Activated T-helper 2 cell treated with anti-CD3 and anti-CD28 coated beads, Interferon-gamma antibody, Interleukin-2, Interleukin-4, amounts not matched to agents 10 μg/mL and 5 μg/mL and 100 μg/mL, durations not matched to agents 14 hours and 24 hours and 36 hours (primary cell): ENCODE data around the gene MAGEB5. TPM values are rescaled to one million over a fixed set of nuclear protein-coding genes. Genes with fewer than 3 reads are reported as not detected.
"Not testable (repeated sequence)": the region's sequence is repeated elsewhere in the genome, so short reads cannot be mapped to it uniquely, and the experiment has no call there.

Source experiments
- DNase-seq: peaks from one replicate; pipeline ENCODE4 v3.0.0; 2021; ENCODE audit warnings: low spot score
- H3K27ac Mint-ChIP-seq: one replicate; pipeline ENCODE4 v1.8.0; 2021; ENCODE audit warnings: mixed read lengths
- H3K27me3 Mint-ChIP-seq: one replicate; pipeline ENCODE4 v1.8.0; 2021; ENCODE audit warnings: low read depth, mixed read lengths
- H3K36me3 Mint-ChIP-seq: one replicate; pipeline ENCODE4 v1.8.0; 2021; ENCODE audit warnings: low read depth, mixed read lengths
- H3K4me1 Mint-ChIP-seq: one replicate; pipeline ENCODE4 v1.8.0; 2021; ENCODE audit warnings: low read depth, mixed read lengths
- H3K4me3 Mint-ChIP-seq: one replicate; pipeline ENCODE4 v1.8.0; 2021; ENCODE audit warnings: low read depth, mild to moderate bottlenecking, moderate library complexity, mixed read lengths
- H3K9me3 Mint-ChIP-seq: one replicate; pipeline ENCODE4 v1.8.0; 2021; ENCODE audit warnings: mixed read lengths
- intact Hi-C: fragments of 100-400 bp; cut with micrococcal nuclease; formaldehyde crosslinking; loops from one replicate; pipeline ENCODE4 v1.15.1; 2023
- total RNA-seq: library from RNA; stranded (reverse); gene quantifications from 2 replicates; pipeline ENCODE4 v1.2.3, GENCODE V29; 2022

Gene MAGEB5
- total RNA-seq, result not detected in 2 replicates

GRCh38 chrX:26215869-26216268 is at the start of gene MAGEB5:
Gene MAGEB5 (plus strand): TSS chrX:26216169. CDS start chrX:26217302, 1,133 bp downstream.
- intact Hi-C loops, result no loop called here
- Mint-ChIP-seq H3K36me3 (no peaks in the 10 kb centered on the region), H3K27ac (no peak within 1 kb of the TSS), H3K27me3 (no peaks in the 10 kb centered on the region), H3K4me3 (no peak within 1 kb of the TSS), H3K9me3 (no peaks in the 10 kb centered on the region), H3K4me1 (no peaks in the 10 kb centered on the region)
- no peak for DNase-seq

- no peaks in the 10 kb centered on the region for H3K36me3 Mint-ChIP-seq
- H3K9me3 Mint-ChIP-seq, result no peaks in the 10 kb centered on the region
- H3K4me1 Mint-ChIP-seq, result no peaks in the 10 kb centered on the region
- intact Hi-C loops, result no loop called here
- no peak within 1 kb of the TSS for H3K27ac Mint-ChIP-seq
- no peaks in the 10 kb centered on the region for H3K27me3 Mint-ChIP-seq
- DNase-seq, result no peak
- no peak within 1 kb of the TSS for H3K4me3 Mint-ChIP-seq
Observed at GRCh38 chrX:26192204-26192603, 23.8 kb upstream of the MAGEB5 start, which contains the start of gene MAGEB6. Gene MAGEB6 (plus strand): TSS chrX:26192440. CDS start chrX:26193847, 1,407 bp downstream.

DNA sequence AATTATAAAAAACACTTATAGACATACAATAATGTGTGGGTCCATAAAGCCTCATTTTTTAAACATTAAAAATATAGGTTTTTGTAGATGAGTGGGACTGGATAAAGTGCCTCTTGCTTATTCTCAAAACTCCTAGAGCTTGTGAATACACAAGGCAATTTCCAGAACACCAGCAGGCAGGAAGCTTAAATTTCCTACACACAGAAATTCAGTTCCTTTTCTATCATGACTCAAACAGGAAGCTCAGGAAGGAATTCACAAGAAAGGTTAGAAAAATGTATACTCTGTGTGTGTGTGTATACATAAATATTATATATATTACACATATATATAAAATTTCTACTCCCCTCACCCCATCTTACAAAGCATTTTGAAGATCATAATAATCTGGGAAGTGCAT is 12.4 kb upstream of the MAGEB5 start:
- intact Hi-C loops, result no loop called here
- Mint-ChIP-seq H3K36me3 (no peaks in the 10 kb centered on the region), H3K4me3 (no peak overlapping the region), H3K4me1 (no peaks in the 10 kb centered on the region), H3K27ac (no peak overlapping the region), H3K9me3 (no peaks in the 10 kb centered on the region), H3K27me3 (no peaks in the 10 kb centered on the region)
- DNase-seq, result no peak

DNA sequence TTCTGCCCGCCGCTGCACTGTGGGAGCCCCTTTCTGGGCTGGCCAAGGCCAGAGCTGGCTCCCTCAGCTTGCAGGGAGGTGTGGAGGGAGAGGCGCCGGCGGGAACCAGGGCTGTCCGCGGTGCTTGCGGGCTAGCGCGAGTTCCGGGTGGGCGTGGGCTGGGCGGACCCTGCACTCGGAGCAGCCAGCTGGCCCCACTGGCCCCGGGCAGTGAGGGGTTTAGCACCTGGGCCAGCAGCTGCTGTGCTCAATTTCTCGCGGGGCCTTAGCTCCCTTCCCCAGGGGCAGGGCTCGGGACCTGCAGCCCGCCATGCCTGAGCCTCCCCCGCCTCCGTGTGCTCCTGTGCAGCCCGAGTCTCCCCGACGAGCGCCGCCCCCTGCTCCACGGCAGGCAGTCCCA is 11.3 kb upstream of the MAGEB5 start:
- intact Hi-C loops, DNase-seq, H3K27me3 Mint-ChIP-seq, H3K9me3 Mint-ChIP-seq, H3K4me3 Mint-ChIP-seq, H3K27ac Mint-ChIP-seq, H3K36me3 Mint-ChIP-seq, H3K4me1 Mint-ChIP-seq: not testable (repeated sequence)

DNA sequence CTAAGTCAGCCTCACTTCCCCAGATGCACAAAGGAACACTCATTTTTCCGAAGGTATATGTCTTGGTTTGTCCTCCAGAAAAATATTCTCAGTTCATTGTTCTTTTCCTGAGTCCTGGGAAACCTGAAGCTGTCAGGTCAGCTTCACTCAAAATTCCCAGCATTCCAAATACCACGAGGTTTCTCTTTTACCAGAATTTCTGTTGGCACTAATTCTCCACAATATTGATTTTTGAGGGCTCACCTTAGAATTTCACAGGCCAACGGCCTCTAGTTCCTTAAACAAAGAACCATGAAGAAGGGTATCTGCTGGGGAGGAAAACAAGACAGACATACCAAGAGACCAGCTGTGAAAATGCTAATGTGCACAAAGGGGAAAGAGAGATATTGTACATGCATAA is 8.0 kb upstream of the MAGEB5 start:
- Mint-ChIP-seq H3K36me3 (no peaks in the 10 kb centered on the region), H3K4me1 (no peaks in the 10 kb centered on the region), H3K27me3 (no peaks in the 10 kb centered on the region), H3K9me3 (no peaks in the 10 kb centered on the region), H3K4me3 (no peak overlapping the region), H3K27ac (no peak overlapping the region)
- DNase-seq, result no peak
- intact Hi-C loops, result no loop called here

GRCh38 chrX:26219351-26219750 is 3.4 kb downstream of the MAGEB5 start:
- Mint-ChIP-seq H3K4me3 (no peak overlapping the region), H3K9me3 (no peaks in the 10 kb centered on the region), H3K27ac (no peak overlapping the region), H3K27me3 (no peaks in the 10 kb centered on the region), H3K36me3 (no peaks in the 10 kb centered on the region), H3K4me1 (no peaks in the 10 kb centered on the region)
- intact Hi-C loops, result no loop called here
- no peak for DNase-seq

GRCh38 chrX:26234177-26234576 is 18.2 kb downstream of the MAGEB5 start:
- Mint-ChIP-seq H3K4me1 (no peaks in the 10 kb centered on the region), H3K27me3 (no peaks in the 10 kb centered on the region), H3K36me3 (no peaks in the 10 kb centered on the region), H3K27ac (no peak overlapping the region), H3K9me3 (peaks cover 7% of the 10 kb centered on the region), H3K4me3 (no peak overlapping the region)
- no peak for DNase-seq
- intact Hi-C loops, result no loop called here

DNA sequence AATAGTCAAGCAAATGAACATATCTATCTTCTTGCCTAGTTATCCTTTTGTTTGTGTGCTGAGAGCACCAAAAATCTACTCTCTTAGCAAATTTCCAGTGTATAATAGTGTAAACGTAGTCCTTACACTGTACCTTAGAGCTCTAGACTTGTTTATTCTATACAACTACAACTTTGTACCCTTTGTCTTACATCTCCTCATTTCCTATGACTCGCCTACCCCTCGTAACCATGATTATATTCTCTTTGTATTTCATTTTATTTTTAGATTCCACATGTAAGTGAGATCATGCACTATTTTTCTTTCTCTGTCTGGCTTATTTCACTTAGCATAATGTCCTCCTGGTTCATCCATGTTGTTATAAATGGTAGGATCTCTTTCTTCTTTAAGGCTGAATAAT is 37.6 kb downstream of the MAGEB5 start:
- intact Hi-C loops, result no loop called here
- Mint-ChIP-seq H3K27ac (no peak overlapping the region), H3K9me3 (peaks cover 5% of the 10 kb centered on the region)

DNA sequence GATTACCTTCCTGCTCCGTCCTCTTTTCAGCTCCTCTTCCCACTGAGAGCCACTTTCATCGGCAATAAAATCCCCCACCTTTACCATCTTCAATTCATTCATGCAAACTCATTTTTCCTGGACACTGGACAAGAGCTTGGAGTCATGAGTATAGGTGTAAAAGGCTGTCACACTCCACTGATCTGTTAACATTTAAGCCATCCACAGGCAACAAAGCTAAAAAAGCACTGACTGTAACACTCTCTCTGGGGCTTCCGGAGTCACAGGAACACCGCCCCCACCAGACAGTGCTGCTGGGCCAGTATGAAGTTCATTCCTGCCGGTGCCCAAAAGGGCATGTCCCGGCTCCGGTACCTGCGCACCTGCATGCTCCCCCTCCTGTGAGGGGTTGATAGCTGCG is 38.5 kb downstream of the MAGEB5 start:
- Mint-ChIP-seq H3K4me1 (no peaks in the 10 kb centered on the region), H3K36me3 (no peaks in the 10 kb centered on the region), H3K27me3 (no peaks in the 10 kb centered on the region), H3K9me3 (peaks cover 5% of the 10 kb centered on the region), H3K4me3 (no peak overlapping the region), H3K27ac (no peak overlapping the region)
- intact Hi-C loops, result no loop called here
- no peak for DNase-seq

More for the DNA sequence above, 37.6 kb downstream of the MAGEB5 start:
- DNase-seq, result no peak
- H3K36me3 Mint-ChIP-seq, result no peaks in the 10 kb centered on the region
- no peaks in the 10 kb centered on the region for H3K4me1 Mint-ChIP-seq
- H3K27me3 Mint-ChIP-seq, result no peaks in the 10 kb centered on the region
- no peak overlapping the region for H3K4me3 Mint-ChIP-seq

DNA sequence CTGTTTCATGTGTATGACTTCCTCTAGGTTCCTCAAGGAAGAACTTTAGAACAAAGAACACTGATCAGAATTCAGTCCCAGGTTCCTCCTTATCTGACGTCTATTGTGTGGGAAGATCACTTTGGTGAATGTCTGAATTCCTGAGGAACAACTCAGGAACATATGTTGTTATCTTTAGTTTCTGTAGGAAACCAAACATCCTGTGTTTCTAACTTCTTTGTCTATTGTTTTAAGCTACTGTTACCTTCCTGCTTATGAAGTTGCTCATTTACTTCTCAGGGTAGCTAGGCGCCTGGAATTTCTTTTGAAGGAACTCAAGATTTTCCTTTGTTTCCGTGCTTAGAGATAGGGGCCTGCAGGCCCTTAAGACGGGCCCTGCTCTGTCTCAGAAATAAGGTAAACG is 46.2 kb downstream of the MAGEB5 start:
- no peak for DNase-seq
- no peaks in the 10 kb centered on the region for H3K27me3 Mint-ChIP-seq
- intact Hi-C loops, result no loop called here
- no peak overlapping the region for H3K27ac Mint-ChIP-seq
- H3K4me1 Mint-ChIP-seq, result no peaks in the 10 kb centered on the region
- peaks cover 4% of the 10 kb centered on the region for H3K9me3 Mint-ChIP-seq
- no peak overlapping the region for H3K4me3 Mint-ChIP-seq
- no peaks in the 10 kb centered on the region for H3K36me3 Mint-ChIP-seq

Other genes starting within 250 kb of the MAGEB5 start
- gene MAGEB18, start 77.8 kb upstream of the MAGEB5 start, total RNA-seq, result not detected in 2 replicates
- gene MAGEB6B, start 55.6 kb upstream of the MAGEB5 start, total RNA-seq, result not detected in 2 replicates
- gene MAGEB6, start 23.7 kb upstream of the MAGEB5 start, total RNA-seq, result not detected in 2 replicates